CD4-positive, alpha-beta T cell (primary cell): Measurements from ENCODE around the gene RFPL3. TPM values are rescaled to one million over a fixed set of nuclear protein-coding genes. Genes with fewer than 3 reads are reported as not detected.
"Not testable (repeated sequence)": the region's sequence is repeated elsewhere in the genome, so short reads cannot be mapped to it uniquely, and the experiment has no call there.

Experiments used
- ATAC-seq: fragments of 200-7000 bp; cut with Tn5 transposase; one replicate; pipeline ENCODE4 v1.10.0; 2022; ENCODE audit warnings: mild to moderate bottlenecking; ENCODE audit not compliant: poor library complexity
- CTCF ChIA-PET: fragments of 350-600 bp; sonication (Branson Sonifier 250); formaldehyde crosslinking; loops from one replicate; lab custom pipeline; 2021; ENCODE audit warnings: antibody characterized with exemption, inconsistent platforms; lab: Charles Lee
- POLR2A ChIA-PET: fragments of 350-600 bp; sonication (Branson Sonifier 250); formaldehyde crosslinking; loops from one replicate; lab custom pipeline; 2021; ENCODE audit warnings: antibody characterized with exemption, inconsistent platforms; lab: Charles Lee
- DNase-seq, 14 experiments: peaks; one replicate each; pipeline ENCODE4 v3.0.0-alpha.2; 2013 to 2020; ENCODE audit warnings: mixed read lengths in 2 of 14
- H3K27ac ChIP-seq, 2 donors: one replicate each; pipeline versions ENCODE4 v1.5.1 to v1.7.0; 2013; ENCODE audit warnings: low read length in 2 of 2, low read depth in 1 of 2, mild to moderate bottlenecking in 1 of 2
- H3K27me3 ChIP-seq, 2 experiments: 1 replicate in 1 of 2; 2 replicates in 1 of 2; pipeline versions ENCODE4 v1.6.1 to v1.7.0; 2013; ENCODE audit warnings: low read length in 2 of 2, control low read depth in 1 of 2, mild to moderate bottlenecking in 1 of 2, moderate library complexity in 1 of 2; ENCODE audit not compliant: insufficient read depth in 2 of 2, control insufficient read depth in 1 of 2
- H3K36me3 ChIP-seq: one replicate; pipeline ENCODE4 v1.6.1; 2013; ENCODE audit warnings: low read length, control low read depth; ENCODE audit not compliant: insufficient read depth
- H3K4me1 ChIP-seq: one replicate; pipeline ENCODE4 v1.6.1; 2013; ENCODE audit warnings: low read length, control low read depth; ENCODE audit not compliant: insufficient read depth
- H3K4me3 ChIP-seq: one replicate; pipeline ENCODE4 v1.5.1; 2013; ENCODE audit warnings: mild to moderate bottlenecking, low read length, moderate library complexity
- H3K9me3 ChIP-seq, 2 experiments: 1 replicate in 1 of 2; 2 replicates in 1 of 2; pipeline versions ENCODE4 v1.6.1 to v1.7.0; 2013; ENCODE audit warnings: low read length in 2 of 2, mild to moderate bottlenecking in 2 of 2, control low read depth in 1 of 2, moderate library complexity in 1 of 2; ENCODE audit not compliant: control insufficient read depth in 1 of 2, insufficient read depth in 1 of 2
- H3K27ac Mint-ChIP-seq: one replicate; pipeline ENCODE4 v1.8.0; 2020; ENCODE audit warnings: mixed read lengths
- H3K27me3 Mint-ChIP-seq: one replicate; pipeline ENCODE4 v1.8.0; 2021; ENCODE audit warnings: mixed read lengths
- H3K36me3 Mint-ChIP-seq: one replicate; pipeline ENCODE4 v1.8.0; 2021; ENCODE audit warnings: low read depth, mixed read lengths
- H3K4me1 Mint-ChIP-seq: one replicate; pipeline ENCODE4 v1.8.0; 2021; ENCODE audit warnings: low read depth, mixed read lengths
- H3K4me3 Mint-ChIP-seq: one replicate; pipeline ENCODE4 v1.8.0; 2020; ENCODE audit warnings: mild to moderate bottlenecking, mixed read lengths
- H3K9me3 Mint-ChIP-seq: one replicate; pipeline ENCODE4 v1.8.0; 2020; ENCODE audit warnings: mixed read lengths
- intact Hi-C, 2 experiments: fragments of 100-400 bp; cut with DNase I in 1 of 2; cut with micrococcal nuclease in 1 of 2; formaldehyde crosslinking; loops; one replicate each; pipeline versions ENCODE4 v1.15.1 to v1.9.0; 2023 to 2025; cut with DNase I, micrococcal nuclease
- polyA plus RNA-seq, 2 donors: library from polyadenylated mRNA; unstranded; fragments of 120-200 nt; gene quantifications; one replicate each; pipeline ENCODE4 v1.2.1, GENCODE V29; 2013
- total RNA-seq, 174 experiments: library from RNA in 2 of 174; stranded (reverse) in 2 of 174; gene quantifications; one replicate each; pipeline ENCODE4 v1.2.3 and lab custom pipeline; 2021 to 2026
- TF ChIP-seq, protein P1 (sequence below): fragments of 200-600 bp; IDR thresholded peaks from one replicate; pipeline ENCODE4 v1.8.0; 2022; ENCODE audit warnings: antibody characterized with exemption, mild to moderate bottlenecking

Gene RFPL3
- total RNA-seq (not detected), total RNA-seq (lab: John Stamatoyannopoulos, UW) (0 to 0.20 (median 0) reads per million in 172 experiments)
- not detected for polyA plus RNA-seq (2013, experiment 1 of 2)
- not detected for polyA plus RNA-seq (2013, experiment 2 of 2)

GRCh38 chr22:32357567-32357966 lies at the start of gene RFPL3:
RFPL3 (plus strand) TSS chr22:32357867; CDS start chr22:32358072, 205 bp downstream.
- H3K27ac Mint-ChIP-seq, POLR2A ChIA-PET, H3K36me3 ChIP-seq, H3K27me3 ChIP-seq, H3K4me3 Mint-ChIP-seq, H3K27me3 Mint-ChIP-seq, H3K4me1 Mint-ChIP-seq, H3K27ac ChIP-seq, DNase-seq, intact Hi-C loops, ATAC-seq, H3K9me3 Mint-ChIP-seq, H3K36me3 Mint-ChIP-seq, H3K4me3 ChIP-seq, CTCF ChIA-PET, H3K4me1 ChIP-seq: not testable (repeated sequence)
- peaks cover 0 to 11% of the 10 kb centered on the region in 2 experiments for H3K9me3 ChIP-seq

- peaks cover 2 to 7% of the 10 kb centered on the region in 2 experiments for H3K27me3 ChIP-seq
- Mint-ChIP-seq H3K36me3 (no peaks in the 10 kb centered on the region), H3K27me3 (peaks cover 67% of the 10 kb centered on the region), H3K4me1 (no peaks in the 10 kb centered on the region), H3K27ac (no peak overlapping the region), H3K4me3 (no peak overlapping the region), H3K9me3 (no peaks in the 10 kb centered on the region)
- no peaks in the 10 kb centered on the region for H3K36me3 ChIP-seq
- no peak for DNase-seq
- TF ChIP-seq, protein P1, sequence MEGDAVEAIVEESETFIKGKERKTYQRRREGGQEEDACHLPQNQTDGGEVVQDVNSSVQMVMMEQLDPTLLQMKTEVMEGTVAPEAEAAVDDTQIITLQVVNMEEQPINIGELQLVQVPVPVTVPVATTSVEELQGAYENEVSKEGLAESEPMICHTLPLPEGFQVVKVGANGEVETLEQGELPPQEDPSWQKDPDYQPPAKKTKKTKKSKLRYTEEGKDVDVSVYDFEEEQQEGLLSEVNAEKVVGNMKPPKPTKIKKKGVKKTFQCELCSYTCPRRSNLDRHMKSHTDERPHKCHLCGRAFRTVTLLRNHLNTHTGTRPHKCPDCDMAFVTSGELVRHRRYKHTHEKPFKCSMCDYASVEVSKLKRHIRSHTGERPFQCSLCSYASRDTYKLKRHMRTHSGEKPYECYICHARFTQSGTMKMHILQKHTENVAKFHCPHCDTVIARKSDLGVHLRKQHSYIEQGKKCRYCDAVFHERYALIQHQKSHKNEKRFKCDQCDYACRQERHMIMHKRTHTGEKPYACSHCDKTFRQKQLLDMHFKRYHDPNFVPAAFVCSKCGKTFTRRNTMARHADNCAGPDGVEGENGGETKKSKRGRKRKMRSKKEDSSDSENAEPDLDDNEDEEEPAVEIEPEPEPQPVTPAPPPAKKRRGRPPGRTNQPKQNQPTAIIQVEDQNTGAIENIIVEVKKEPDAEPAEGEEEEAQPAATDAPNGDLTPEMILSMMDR, result no peak
- ChIA-PET CTCF (no interaction called here), POLR2A (no interaction called here)
- no peak overlapping the region for H3K27ac ChIP-seq
- H3K4me3 ChIP-seq, result no peak overlapping the region
- no peaks in the 10 kb centered on the region for H3K4me1 ChIP-seq
- H3K9me3 ChIP-seq, result peaks cover 0 to 4% of the 10 kb centered on the region in 2 experiments
- intact Hi-C loops, result no loop called here
- ATAC-seq, result no peak
These were observed 49.5 kb upstream of the RFPL3 start for GRCh38 chr22:32308191-32308590.

GRCh38 chr22:32308934-32309333 lies 48.7 kb upstream of the RFPL3 start:
- Mint-ChIP-seq H3K4me1 (no peaks in the 10 kb centered on the region), H3K27me3 (peaks cover 70% of the 10 kb centered on the region), H3K27ac (no peak overlapping the region), H3K4me3 (no peak overlapping the region), H3K9me3 (no peaks in the 10 kb centered on the region), H3K36me3 (no peaks in the 10 kb centered on the region)
- Histone ChIP-seq H3K9me3 (peaks cover 0 to 4% of the 10 kb centered on the region in 2 experiments), H3K4me1 (no peaks in the 10 kb centered on the region), H3K4me3 (no peak overlapping the region), H3K27me3 (peaks cover 2 to 7% of the 10 kb centered on the region in 2 experiments), H3K27ac (no peak overlapping the region), H3K36me3 (no peaks in the 10 kb centered on the region)
- TF ChIP-seq, protein P1, result no peak
- ATAC-seq, result no peak
- ChIA-PET POLR2A (no interaction called here), CTCF (no interaction called here)
- intact Hi-C loops, result no loop called here
- no peak for DNase-seq
